ENCODE results near the gene ETF1. TPM values are rescaled to one million over a fixed set of nuclear protein-coding genes. Genes with fewer than 3 reads are reported as not detected.

ETF1 gene
- total and polyA plus RNA-seq, 2 donors (not counting 1 experiment from before 2014, with no cell fraction given), result 10.2 to 50.5 TPM

DNA sequence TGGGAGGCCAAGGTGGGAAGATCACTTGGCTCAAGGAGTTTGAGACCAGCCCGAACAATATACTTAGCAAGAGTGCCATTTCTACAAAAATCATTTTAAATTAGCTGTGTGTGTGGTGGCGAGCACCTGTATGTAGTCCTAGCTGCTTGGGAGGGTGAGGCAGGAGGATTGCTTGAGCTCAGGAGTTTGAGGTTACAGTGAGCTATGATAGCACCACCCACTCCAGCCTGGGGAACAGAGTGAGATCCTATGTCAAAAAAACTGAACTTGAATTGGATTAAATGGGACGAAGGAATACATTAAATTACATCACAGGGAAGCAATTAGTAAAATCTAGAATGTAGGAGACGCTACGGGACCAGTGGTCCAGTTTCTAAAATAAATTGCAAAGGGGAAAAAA is 6.4 kb upstream of the ETF1 start:
- H3K27ac ChIP-seq (ENCODE audit: low read length in 2 of 2), result no peak overlapping the region
- H3K27me3 Mint-ChIP-seq, result no peaks in the 10 kb centered on the region
- CTCF ChIA-PET, result interaction anchor here (1.1 to 2.5 kb wide), 3 partner anchors 14 to 100 kb away, joined by 3 to 11 read pairs (median 8); partner anchors contain the start of gene HSPA9
- peaks cover 29% of the 10 kb centered on the region for H3K4me1 Mint-ChIP-seq
- H3K4me2 ChIP-seq (replicated peaks; ENCODE audit: low read depth, low read length, poor library complexity, severe bottlenecking), result no peak overlapping the region
- peaks cover 2 to 3% of the 10 kb centered on the region in 2 experiments for H3K36me3 ChIP-seq (replicated peaks in 1 of 2; ENCODE audit: control extremely low read depth in 1 of 2, control insufficient read depth in 1 of 2, extremely low read depth in 1 of 2, insufficient read depth in 2 of 2, low read length in 1 of 2)
- no peaks in the 10 kb centered on the region for H3K27me3 ChIP-seq (replicated peaks in 1 of 4; ENCODE audit: control extremely low read depth in 1 of 4, control insufficient read depth in 3 of 4, insufficient read depth in 4 of 4, low read length in 3 of 4)
- intact Hi-C loops (cut with micrococcal nuclease), result loop anchor here (10.0 kb wide), 1 partner anchor 1565 kb away; the partner anchor contains the start of gene PURA
- H3K9me3 Mint-ChIP-seq (ENCODE audit: insufficient read depth), result no peaks in the 10 kb centered on the region
- no peak overlapping the region for H3K4me3 ChIP-seq (ENCODE audit: control extremely low read depth in 1 of 5, extremely low read depth in 1 of 5, insufficient read depth in 1 of 5, low read depth in 2 of 5, low read length in 4 of 5)
- WGBS (ENCODE audit: insufficient coverage), result 60% methylated on average over 2 of the region's 5 CpGs
- ATAC-seq (ENCODE audit: low read depth) (no peak), DNase-seq (no peak)
- no peaks in the 10 kb centered on the region for H4K20me1 ChIP-seq (ENCODE audit: control insufficient read depth, insufficient read depth, low read length, poor library complexity, severe bottlenecking)
- POLR2A ChIA-PET, result no interaction called here
- no peaks in the 10 kb centered on the region for H3K9me3 ChIP-seq (ENCODE audit: control extremely low read depth in 1 of 3, control insufficient read depth in 2 of 3, insufficient read depth in 1 of 3, low read length in 2 of 3)
- H3K4me3 Mint-ChIP-seq, result no peak overlapping the region
- TF ChIP-seq, protein P1, sequence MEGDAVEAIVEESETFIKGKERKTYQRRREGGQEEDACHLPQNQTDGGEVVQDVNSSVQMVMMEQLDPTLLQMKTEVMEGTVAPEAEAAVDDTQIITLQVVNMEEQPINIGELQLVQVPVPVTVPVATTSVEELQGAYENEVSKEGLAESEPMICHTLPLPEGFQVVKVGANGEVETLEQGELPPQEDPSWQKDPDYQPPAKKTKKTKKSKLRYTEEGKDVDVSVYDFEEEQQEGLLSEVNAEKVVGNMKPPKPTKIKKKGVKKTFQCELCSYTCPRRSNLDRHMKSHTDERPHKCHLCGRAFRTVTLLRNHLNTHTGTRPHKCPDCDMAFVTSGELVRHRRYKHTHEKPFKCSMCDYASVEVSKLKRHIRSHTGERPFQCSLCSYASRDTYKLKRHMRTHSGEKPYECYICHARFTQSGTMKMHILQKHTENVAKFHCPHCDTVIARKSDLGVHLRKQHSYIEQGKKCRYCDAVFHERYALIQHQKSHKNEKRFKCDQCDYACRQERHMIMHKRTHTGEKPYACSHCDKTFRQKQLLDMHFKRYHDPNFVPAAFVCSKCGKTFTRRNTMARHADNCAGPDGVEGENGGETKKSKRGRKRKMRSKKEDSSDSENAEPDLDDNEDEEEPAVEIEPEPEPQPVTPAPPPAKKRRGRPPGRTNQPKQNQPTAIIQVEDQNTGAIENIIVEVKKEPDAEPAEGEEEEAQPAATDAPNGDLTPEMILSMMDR (IDR thresholded peaks at IDR 0.05), result no peak
- no peak for TF ChIP-seq EZH2 (IDR thresholded peaks at IDR 0.05; ENCODE audit: borderline replicate concordance, insufficient read depth, low read depth, low read length, poor library complexity, severe bottlenecking)
- H3K9ac ChIP-seq (ENCODE audit: low read length), result no peak overlapping the region
- H3K4me1 ChIP-seq (ENCODE audit: control insufficient read depth in 2 of 2, insufficient read depth in 2 of 2, low read length in 2 of 2), result peaks cover 9 to 10% of the 10 kb centered on the region in 2 donors
- H2AFZ ChIP-seq (ENCODE audit: insufficient read depth, low read depth, low read length, poor library complexity, severe bottlenecking), result no peak overlapping the region
- H3K27ac Mint-ChIP-seq, result no peak overlapping the region
- H3K79me2 ChIP-seq (ENCODE audit: control insufficient read depth, insufficient read depth, low read length), result peaks cover 52% of the 10 kb centered on the region

DNA sequence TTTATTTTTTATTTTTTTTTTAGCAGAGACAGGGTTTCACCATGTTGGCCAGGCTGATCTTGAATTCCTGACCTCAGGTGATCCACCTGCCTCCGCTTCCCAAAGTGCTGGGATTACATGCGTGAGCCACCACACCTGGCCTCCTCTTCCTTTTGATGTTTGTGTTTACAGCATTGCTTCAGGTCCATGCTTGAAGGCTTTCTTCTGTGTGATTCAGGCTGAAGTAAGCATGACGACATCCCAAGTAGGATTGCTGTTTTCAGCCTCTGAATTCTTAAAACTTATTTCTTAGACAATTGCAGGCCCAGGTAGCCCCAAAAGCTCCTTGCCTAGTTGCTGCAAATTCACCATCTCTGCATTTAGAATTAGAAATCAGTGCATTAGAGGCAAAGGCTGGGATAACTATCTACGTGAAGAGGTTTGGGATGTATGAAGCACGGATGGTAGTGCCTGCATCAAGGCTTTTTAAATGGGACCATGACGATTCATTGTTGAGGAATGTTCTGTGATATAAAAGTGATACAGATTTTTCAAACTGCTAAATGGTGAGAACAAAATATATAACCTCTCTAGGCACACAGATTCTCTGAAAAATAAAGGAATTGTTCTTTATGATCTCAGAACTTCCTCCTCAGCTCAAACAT is 3.0 kb upstream of the ETF1 start:
- no peak overlapping the region for H3K4me2 ChIP-seq (replicated peaks; ENCODE audit: low read depth, low read length, poor library complexity, severe bottlenecking)
- no peaks in the 10 kb centered on the region for H3K9me3 ChIP-seq (ENCODE audit: control extremely low read depth in 1 of 3, control insufficient read depth in 2 of 3, insufficient read depth in 1 of 3, low read length in 2 of 3)
- H3K4me1 ChIP-seq (ENCODE audit: control insufficient read depth in 2 of 2, insufficient read depth in 2 of 2, low read length in 2 of 2), result peaks cover 27 to 31% of the 10 kb centered on the region in 2 donors
- ATAC-seq (ENCODE audit: low read depth), result no peak
- H3K9ac ChIP-seq (ENCODE audit: low read length), result no peak overlapping the region
- Mint-ChIP-seq H3K27ac (peak overlapping the region; percentile 26), H3K27me3 (no peaks in the 10 kb centered on the region), H3K4me3 (no peak overlapping the region), H3K9me3 (ENCODE audit: insufficient read depth) (no peaks in the 10 kb centered on the region), H3K4me1 (peaks cover 56% of the 10 kb centered on the region)
- H3K79me2 ChIP-seq (ENCODE audit: control insufficient read depth, insufficient read depth, low read length), result peaks cover 82% of the 10 kb centered on the region
- H2AFZ ChIP-seq (ENCODE audit: insufficient read depth, low read depth, low read length, poor library complexity, severe bottlenecking), result no peak overlapping the region
- DNase-seq, result no peak
- 100% methylated on average over 2 of the region's 6 CpGs for WGBS (ENCODE audit: insufficient coverage)
- no peak overlapping the region for H3K4me3 ChIP-seq (ENCODE audit: control extremely low read depth in 1 of 5, extremely low read depth in 1 of 5, insufficient read depth in 1 of 5, low read depth in 2 of 5, low read length in 4 of 5)
- no peak for TF ChIP-seq EZH2 (IDR thresholded peaks at IDR 0.05; ENCODE audit: borderline replicate concordance, insufficient read depth, low read depth, low read length, poor library complexity, severe bottlenecking)
- TF ChIP-seq, protein P1 (IDR thresholded peaks at IDR 0.05), result no peak
- H3K27me3 ChIP-seq (replicated peaks in 1 of 4; ENCODE audit: control extremely low read depth in 1 of 4, control insufficient read depth in 3 of 4, insufficient read depth in 4 of 4, low read length in 3 of 4), result no peaks in the 10 kb centered on the region
- intact Hi-C loops (cut with micrococcal nuclease), result loop anchor here (10.0 kb wide), 1 partner anchor 1569 kb away; the partner anchor contains the start of gene PURA
- no peaks in the 10 kb centered on the region for H3K36me3 ChIP-seq (replicated peaks in 1 of 2; ENCODE audit: control extremely low read depth in 1 of 2, control insufficient read depth in 1 of 2, extremely low read depth in 1 of 2, insufficient read depth in 2 of 2, low read length in 1 of 2)
- no peak overlapping the region for H3K27ac ChIP-seq (ENCODE audit: low read length in 2 of 2)
- H4K20me1 ChIP-seq (ENCODE audit: control insufficient read depth, insufficient read depth, low read length, poor library complexity, severe bottlenecking), result no peaks in the 10 kb centered on the region
- ChIA-PET POLR2A (no interaction called here), CTCF (interaction anchor here (0.7 to 2.3 kb wide), 4 partner anchors 11 to 95 kb away, joined by 3 to 9 read pairs (median 5); no protein-coding TSS in a partner anchor)

All from B cell (primary cell).